Natural killer cell (primary cell): ENCODE data around the gene KCTD21. TPM values are rescaled to one million over a fixed set of nuclear protein-coding genes. Genes with fewer than 3 reads are reported as not detected.
"Not testable (repeated sequence)": the region's sequence is repeated elsewhere in the genome, so short reads cannot be mapped to it uniquely, and the experiment has no call there.

Experiments used
- ATAC-seq, 3 donors: fragments of 150-1000 bp in 2 of 3; fragments of 200-7000 bp in 1 of 3; cut with Tn5 transposase; 1 replicate in 1 of 3; 2 replicates in 2 of 3; pipeline ENCODE4 v1.10.0; 2021; ENCODE audit warnings: mild to moderate bottlenecking in 2 of 3, moderate library complexity in 2 of 3
- DNase-seq, 2 donors: peaks; one replicate each; pipeline versions ENCODE4 v3.0.0 to v3.0.0-alpha.2; 2013 to 2021; ENCODE audit warnings: mixed read lengths in 1 of 2
- H3K27ac ChIP-seq: one replicate; pipeline ENCODE4 v1.5.1; 2013; ENCODE audit warnings: mild to moderate bottlenecking, low read length
- H3K27me3 ChIP-seq: one replicate; pipeline ENCODE4 v1.6.1; 2013; ENCODE audit warnings: low read length; ENCODE audit not compliant: control insufficient read depth, insufficient read depth
- H3K36me3 ChIP-seq: one replicate; pipeline ENCODE4 v1.6.1; 2013; ENCODE audit warnings: low read length; ENCODE audit not compliant: control insufficient read depth, insufficient read depth
- H3K4me1 ChIP-seq: one replicate; pipeline ENCODE4 v1.6.1; 2013; ENCODE audit warnings: low read length; ENCODE audit not compliant: control insufficient read depth, insufficient read depth
- H3K4me3 ChIP-seq: one replicate; pipeline ENCODE4 v1.5.1; 2013; ENCODE audit warnings: low read length
- H3K9me3 ChIP-seq: one replicate; pipeline ENCODE4 v1.6.1; 2013; ENCODE audit warnings: low read length; ENCODE audit not compliant: control insufficient read depth, insufficient read depth
- H3K27ac Mint-ChIP-seq, 2 donors: one replicate each; pipeline ENCODE4 v1.8.0; 2022; ENCODE audit warnings: mild to moderate bottlenecking in 2 of 2, mixed read lengths in 2 of 2, moderate library complexity in 1 of 2
- H3K27me3 Mint-ChIP-seq, 2 donors: one replicate each; pipeline ENCODE4 v1.8.0; 2022; ENCODE audit warnings: low read depth in 2 of 2, mixed read lengths in 2 of 2
- H3K36me3 Mint-ChIP-seq: one replicate; pipeline ENCODE4 v1.8.0; 2022; ENCODE audit warnings: mixed read lengths
- H3K4me1 Mint-ChIP-seq, 2 donors: one replicate each; pipeline ENCODE4 v1.8.0; 2022; ENCODE audit warnings: mixed read lengths in 2 of 2
- H3K4me3 Mint-ChIP-seq: one replicate; pipeline ENCODE4 v1.8.0; 2022; ENCODE audit warnings: mild to moderate bottlenecking, moderate library complexity, mixed read lengths
- H3K9me3 Mint-ChIP-seq, 2 donors: one replicate each; pipeline ENCODE4 v1.8.0; 2022; ENCODE audit warnings: mixed read lengths in 2 of 2
- WGBS: methylation state at CpG from one replicate; pipeline ENCODE4 v1.1.7; 2013; ENCODE audit warnings: missing lambda C conversion rate; ENCODE audit not compliant: insufficient coverage; 5-methylcytosine and 5-hydroxymethylcytosine counted together
- intact Hi-C: fragments of 100-400 bp; cut with micrococcal nuclease; formaldehyde crosslinking; loops from one replicate; pipeline ENCODE4 v1.14.2; 2022
- total RNA-seq, 4 donors: library from RNA; stranded (reverse); fragments of 120-200 nt in 1 of 4; gene quantifications; one replicate each; pipeline versions ENCODE4 v1.2.3 to v1.2.4, GENCODE V29; 2013 to 2022
- TF ChIP-seq, protein P1 (sequence below): fragments of 200-600 bp; IDR thresholded peaks from one replicate; pipeline ENCODE4 v1.8.0; 2022; ENCODE audit warnings: antibody characterized with exemption

Gene KCTD21
- total RNA-seq, 3 donors from 2014 or later (not counting 1 experiment from before 2014, with no cell fraction given): 1.7 to 2.7 (median 2.2) TPM

- no peak overlapping the region for H3K4me3 Mint-ChIP-seq
- no peak overlapping the region for H3K27ac ChIP-seq
- no peaks in the 10 kb centered on the region for H3K4me1 ChIP-seq
- TF ChIP-seq, protein P1, sequence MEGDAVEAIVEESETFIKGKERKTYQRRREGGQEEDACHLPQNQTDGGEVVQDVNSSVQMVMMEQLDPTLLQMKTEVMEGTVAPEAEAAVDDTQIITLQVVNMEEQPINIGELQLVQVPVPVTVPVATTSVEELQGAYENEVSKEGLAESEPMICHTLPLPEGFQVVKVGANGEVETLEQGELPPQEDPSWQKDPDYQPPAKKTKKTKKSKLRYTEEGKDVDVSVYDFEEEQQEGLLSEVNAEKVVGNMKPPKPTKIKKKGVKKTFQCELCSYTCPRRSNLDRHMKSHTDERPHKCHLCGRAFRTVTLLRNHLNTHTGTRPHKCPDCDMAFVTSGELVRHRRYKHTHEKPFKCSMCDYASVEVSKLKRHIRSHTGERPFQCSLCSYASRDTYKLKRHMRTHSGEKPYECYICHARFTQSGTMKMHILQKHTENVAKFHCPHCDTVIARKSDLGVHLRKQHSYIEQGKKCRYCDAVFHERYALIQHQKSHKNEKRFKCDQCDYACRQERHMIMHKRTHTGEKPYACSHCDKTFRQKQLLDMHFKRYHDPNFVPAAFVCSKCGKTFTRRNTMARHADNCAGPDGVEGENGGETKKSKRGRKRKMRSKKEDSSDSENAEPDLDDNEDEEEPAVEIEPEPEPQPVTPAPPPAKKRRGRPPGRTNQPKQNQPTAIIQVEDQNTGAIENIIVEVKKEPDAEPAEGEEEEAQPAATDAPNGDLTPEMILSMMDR: no peak
- no peaks in the 10 kb centered on the region for H3K36me3 Mint-ChIP-seq
- no peak for ATAC-seq
- H3K9me3 Mint-ChIP-seq: no peaks in the 10 kb centered on the region
- peaks cover 0 to 7% of the 10 kb centered on the region in 2 donors for H3K4me1 Mint-ChIP-seq
- no peaks in the 10 kb centered on the region for H3K9me3 ChIP-seq
- peaks cover 3% of the 10 kb centered on the region for H3K36me3 ChIP-seq
- H3K27ac Mint-ChIP-seq: no peak overlapping the region
- H3K4me3 ChIP-seq: no peak overlapping the region
- H3K27me3 Mint-ChIP-seq: no peaks in the 10 kb centered on the region
- DNase-seq: no peak
- whole genome bisulfite sequencing: 99% methylated on average over 7 of the region's 7 CpGs
- H3K27me3 ChIP-seq: no peaks in the 10 kb centered on the region
- intact Hi-C loops: no loop called here
Observed at GRCh38 chr11:78177216-78177615, 11.2 kb downstream of the KCTD21 start.

GRCh38 chr11:78176605-78177141, 11.8 kb downstream of the KCTD21 start:
- H3K27me3 Mint-ChIP-seq: no peaks in the 10 kb centered on the region
- H3K4me1 Mint-ChIP-seq: peaks cover 0 to 7% of the 10 kb centered on the region in 2 donors
- Histone ChIP-seq H3K9me3 (no peaks in the 10 kb centered on the region), H3K36me3 (peaks cover 3% of the 10 kb centered on the region), H3K27ac (no peak overlapping the region), H3K4me1 (no peaks in the 10 kb centered on the region), H3K4me3 (no peak overlapping the region), H3K27me3 (no peaks in the 10 kb centered on the region)
- TF ChIP-seq, protein P1: no peak
- H3K36me3 Mint-ChIP-seq: no peaks in the 10 kb centered on the region
- 97% methylated on average over 8 of the region's 10 CpGs for WGBS
- no peak for ATAC-seq
- no peaks in the 10 kb centered on the region for H3K9me3 Mint-ChIP-seq
- no peak overlapping the region for H3K4me3 Mint-ChIP-seq
- no peak overlapping the region for H3K27ac Mint-ChIP-seq
- no peak for DNase-seq
- intact Hi-C loops: no loop called here

DNA sequence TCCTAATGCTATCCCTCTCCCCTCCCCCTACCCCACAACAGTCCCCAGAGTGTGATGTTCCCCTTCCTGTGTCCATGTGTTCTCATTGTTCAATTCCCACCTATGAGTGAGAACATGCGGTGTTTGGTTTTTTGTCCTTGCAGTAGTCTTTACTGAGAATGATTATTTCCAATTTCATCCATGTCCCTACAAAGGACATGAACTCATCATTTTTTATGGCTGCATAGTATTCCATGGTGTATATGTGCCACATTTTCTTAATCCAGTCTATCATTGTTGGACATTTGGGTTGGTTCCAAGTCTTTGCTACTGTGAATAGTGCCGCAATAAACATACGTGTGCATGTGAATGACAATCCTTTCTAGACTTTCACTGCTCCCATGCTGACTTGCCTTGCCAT, 12.6 kb downstream of the KCTD21 start:
- H3K27me3 ChIP-seq, DNase-seq, H3K27ac ChIP-seq, H3K4me1 ChIP-seq, H3K4me3 Mint-ChIP-seq, intact Hi-C loops, H3K9me3 ChIP-seq, H3K36me3 Mint-ChIP-seq, H3K4me3 ChIP-seq, H3K27me3 Mint-ChIP-seq, H3K9me3 Mint-ChIP-seq, H3K36me3 ChIP-seq, ATAC-seq, H3K27ac Mint-ChIP-seq, H3K4me1 Mint-ChIP-seq: not testable (repeated sequence)
- 98% methylated on average over 2 of the region's 3 CpGs for WGBS

DNA sequence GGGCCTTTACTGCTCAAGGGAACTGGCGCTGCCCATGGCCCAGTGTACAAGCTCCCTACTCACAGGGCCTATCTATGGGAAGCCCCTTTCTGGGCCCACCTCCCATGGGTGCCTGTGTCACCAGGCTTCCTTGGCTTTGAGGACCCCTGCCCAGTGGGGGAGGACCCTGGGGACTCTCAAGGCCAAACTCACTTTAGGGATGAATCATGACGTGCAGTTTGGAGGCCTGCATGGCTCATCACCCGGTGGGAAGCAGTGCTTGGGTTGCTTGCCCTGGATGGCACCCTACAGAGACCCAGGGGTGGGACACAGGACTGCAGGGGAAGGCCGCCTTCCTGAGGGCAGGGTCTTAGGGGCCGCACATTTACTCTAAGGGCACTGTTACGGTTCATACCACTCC, 16.5 kb downstream of the KCTD21 start:
- H3K9me3 Mint-ChIP-seq: no peaks in the 10 kb centered on the region
- Histone ChIP-seq H3K9me3 (no peaks in the 10 kb centered on the region), H3K4me3 (no peak overlapping the region), H3K4me1 (no peaks in the 10 kb centered on the region), H3K27me3 (no peaks in the 10 kb centered on the region), H3K36me3 (peaks cover 3% of the 10 kb centered on the region), H3K27ac (no peak overlapping the region)
- no peak for DNase-seq
- H3K27ac Mint-ChIP-seq: no peak overlapping the region
- H3K4me1 Mint-ChIP-seq: no peaks in the 10 kb centered on the region
- ATAC-seq: no peak
- 94% methylated on average over 6 of the region's 6 CpGs for WGBS
- no peak overlapping the region for H3K4me3 Mint-ChIP-seq
- intact Hi-C loops: no loop called here
- no peaks in the 10 kb centered on the region for H3K27me3 Mint-ChIP-seq
- TF ChIP-seq, protein P1: no peak
- no peaks in the 10 kb centered on the region for H3K36me3 Mint-ChIP-seq
